Middle frontal gyrus (tissue), 1 donor: ENCODE measurements around the gene MPPED2.

Experiments
- DNase-seq: peaks from one replicate; pipeline ENCODE4 v3.0.0-alpha.2; 2015; ENCODE audit warnings: low spot score; ENCODE audit errors: extremely low spot score

The MPPED2 gene

DNA sequence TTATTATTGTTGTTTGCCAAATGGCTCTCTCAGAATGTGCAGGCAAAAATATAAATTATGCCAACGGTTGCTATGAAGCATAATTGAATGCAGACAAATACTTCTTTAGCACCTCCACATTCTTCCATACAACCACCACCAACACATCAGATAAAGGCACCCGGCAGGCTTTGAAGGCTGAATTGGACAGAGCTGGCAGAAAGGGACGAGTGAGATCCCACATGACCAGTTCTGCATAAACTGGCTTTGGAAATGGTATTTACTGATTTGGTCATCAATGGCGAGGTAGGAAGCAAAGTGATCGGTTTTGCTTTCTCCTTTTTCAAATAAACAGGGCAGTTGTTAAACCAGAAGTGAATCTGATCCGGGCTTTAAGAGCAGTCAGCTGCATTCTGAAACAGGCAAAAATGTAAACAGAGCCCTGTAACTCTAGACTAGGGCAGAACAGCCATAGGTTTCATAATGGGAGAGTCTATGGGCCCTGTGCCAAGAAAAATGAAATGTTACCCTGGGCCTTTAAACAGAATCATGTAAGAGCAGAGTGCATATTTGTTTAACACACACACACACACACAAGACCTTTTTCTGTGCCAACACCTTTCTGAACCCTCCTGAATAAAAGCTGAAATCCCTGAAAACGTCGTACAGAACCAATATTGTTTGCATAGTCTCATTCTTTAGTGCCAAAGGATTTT, 97.7 kb downstream of the MPPED2 start:
- no peak for DNase-seq

DNA sequence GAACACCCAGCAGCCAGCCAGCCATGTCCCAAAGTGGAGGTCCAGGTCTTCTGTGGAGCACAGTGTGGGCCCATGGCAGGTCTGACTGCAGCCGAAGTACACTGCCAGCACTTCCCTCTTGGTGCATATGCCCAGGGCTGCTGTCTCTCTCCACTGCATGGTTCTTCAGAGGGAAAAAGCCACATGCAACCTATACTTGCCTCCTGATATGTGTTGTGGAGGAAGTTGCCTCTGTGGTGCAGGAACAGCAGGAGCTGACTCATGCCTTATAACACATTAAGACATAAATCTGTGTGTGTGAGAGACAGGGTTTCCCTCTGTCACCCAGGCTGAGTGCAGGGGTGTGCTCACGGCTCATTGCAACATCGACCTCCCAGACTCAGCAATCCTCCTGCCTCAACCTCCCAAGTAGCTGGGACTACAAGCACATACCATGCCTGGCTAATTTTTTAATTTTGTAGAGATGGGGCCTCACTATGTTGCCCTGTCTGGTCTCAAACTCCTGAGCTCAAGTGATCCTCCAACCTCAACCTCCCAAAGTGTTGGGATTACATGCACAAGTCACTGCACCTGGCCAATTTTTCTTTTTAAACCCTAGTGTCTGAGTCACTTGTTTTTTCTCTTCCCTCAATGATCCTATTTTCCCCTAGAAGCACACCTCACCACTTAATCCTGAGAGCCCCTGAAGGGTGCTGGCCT, 98.8 kb downstream of the MPPED2 start:
- DNase-seq: no peak

DNA sequence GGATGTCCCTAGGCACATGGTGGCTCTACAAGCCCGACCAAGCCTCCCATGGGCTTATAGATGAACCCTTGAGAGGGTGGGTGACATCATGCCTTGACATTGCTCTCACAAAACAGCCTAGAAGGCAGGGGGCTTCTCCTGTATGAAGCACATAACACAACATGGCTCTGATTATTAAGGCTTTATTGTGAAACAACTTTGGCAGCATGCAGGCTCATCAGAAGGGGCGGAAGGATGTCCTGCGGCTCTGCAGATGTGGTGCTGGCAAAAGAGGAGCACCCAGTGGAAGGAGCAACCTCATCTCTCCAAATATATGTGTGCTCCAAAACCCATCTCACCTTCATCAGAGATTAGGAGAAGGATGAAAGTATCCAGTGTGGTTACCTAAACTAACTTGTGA, 100.4 kb downstream of the MPPED2 start:
- no peak for DNase-seq

DNA sequence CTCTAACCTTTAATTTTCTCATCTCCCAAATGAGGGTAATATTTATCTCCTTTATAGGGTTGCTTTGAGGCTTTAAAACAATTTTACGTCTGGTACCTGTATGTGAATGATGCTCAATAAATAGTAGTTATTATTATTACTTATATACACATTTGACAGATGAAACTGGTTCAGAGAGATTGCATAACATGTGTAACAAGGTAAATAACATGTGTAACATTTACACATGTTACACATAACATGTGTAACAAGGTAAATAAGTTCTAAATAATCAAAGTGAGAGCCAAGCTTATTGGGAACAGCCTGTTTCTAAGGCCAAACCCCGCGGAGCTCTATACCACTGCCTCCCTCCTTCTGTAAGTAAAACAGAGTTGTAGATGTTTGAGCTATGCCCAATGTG, 100.9 kb downstream of the MPPED2 start:
- no peak for DNase-seq

DNA sequence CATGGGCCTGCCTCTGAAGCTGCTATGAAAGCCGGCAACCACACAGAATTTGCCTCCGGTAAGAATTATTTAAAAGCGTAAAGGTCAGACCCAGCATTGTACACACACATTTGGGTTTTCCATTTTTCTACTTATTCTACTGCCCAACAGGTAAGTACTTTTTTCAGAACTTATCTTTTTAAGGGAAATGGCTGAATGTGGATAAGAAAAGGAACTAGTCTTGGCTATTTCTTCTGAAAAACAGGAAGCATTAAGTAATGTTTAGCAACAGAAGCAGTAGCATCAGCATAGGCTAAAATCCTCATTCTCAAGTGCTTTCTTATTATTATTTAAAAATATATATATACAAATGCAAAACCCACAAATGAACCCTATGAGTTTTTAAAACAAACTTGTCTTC, 103.1 kb downstream of the MPPED2 start:
- no peak for DNase-seq

DNA sequence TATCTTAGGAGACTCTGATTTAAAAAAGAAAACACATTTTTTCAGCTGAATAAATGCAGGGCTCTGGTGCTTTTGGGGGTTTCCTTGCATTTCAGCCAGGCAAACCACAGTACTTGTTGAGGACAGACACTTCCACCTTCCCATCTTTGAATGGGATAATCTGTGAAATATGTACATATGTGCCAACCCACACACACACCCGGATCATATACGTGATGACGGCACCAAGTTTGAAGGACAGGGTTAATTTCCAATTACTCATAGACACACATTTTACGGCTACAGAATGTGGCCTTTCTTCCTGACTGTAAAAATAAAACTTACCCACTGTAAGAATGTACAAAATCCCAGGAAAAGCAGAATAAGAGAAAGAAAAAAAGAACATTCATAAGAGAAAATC, 104.4 kb downstream of the MPPED2 start:
- DNase-seq: no peak

DNA sequence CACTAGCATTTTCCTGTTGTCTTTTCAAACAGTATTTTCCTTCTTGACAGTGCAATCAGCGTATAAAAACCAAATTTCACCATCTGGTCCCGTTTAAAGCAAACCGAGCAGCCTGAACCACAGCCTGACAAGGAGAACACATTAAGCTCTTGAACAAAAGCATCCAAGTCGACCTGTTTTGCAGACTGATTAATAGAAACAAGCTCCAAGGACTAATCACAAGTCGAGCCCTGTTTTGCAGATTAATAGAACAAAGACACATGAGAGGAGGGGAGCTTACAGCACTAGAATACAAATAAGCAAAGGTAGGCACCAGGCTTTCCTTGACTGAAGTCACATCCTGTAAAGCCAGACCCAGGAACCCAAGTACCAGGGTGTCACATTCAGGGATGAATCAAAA, 104.8 kb downstream of the MPPED2 start:
- DNase-seq: no peak

DNA sequence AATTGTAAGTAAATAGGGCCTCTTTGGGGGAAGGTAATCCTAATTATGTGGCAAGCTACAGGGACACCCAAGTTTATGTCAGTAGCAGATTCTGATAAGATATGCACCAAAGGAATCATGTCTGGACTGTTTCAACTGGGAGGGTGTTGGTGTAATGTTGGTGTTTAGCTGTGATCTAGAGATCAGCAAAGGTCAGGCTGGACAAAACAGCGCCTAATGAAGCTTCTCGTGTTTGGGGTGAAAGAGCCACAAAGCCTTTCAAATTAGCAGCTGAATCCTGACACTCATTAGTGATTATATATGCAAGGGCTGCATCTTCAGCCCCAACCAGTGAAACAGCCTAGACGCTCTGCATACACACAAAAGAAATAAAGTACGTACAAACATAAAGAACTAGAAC, 106.3 kb downstream of the MPPED2 start:
- DNase-seq: no peak

DNA sequence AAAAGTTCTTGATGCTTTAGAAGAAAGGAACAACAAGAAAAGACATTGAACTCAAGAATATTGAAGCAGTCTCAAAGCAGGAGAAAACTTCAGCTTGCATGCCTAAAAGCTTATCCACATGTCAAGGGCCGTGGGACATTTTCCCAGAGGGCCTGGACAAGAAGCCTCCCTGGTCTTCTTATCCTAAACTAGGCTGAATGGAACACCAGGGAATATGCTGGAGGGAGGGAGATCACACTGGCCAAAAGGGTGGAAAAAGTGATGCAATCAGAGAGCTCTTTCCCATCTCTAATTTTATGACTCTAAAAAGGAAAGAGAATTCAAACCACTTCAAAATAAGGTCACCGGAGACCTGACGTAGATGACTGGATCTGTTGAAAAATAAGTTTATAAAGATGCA, 107.2 kb downstream of the MPPED2 start:
- DNase-seq: no peak

DNA sequence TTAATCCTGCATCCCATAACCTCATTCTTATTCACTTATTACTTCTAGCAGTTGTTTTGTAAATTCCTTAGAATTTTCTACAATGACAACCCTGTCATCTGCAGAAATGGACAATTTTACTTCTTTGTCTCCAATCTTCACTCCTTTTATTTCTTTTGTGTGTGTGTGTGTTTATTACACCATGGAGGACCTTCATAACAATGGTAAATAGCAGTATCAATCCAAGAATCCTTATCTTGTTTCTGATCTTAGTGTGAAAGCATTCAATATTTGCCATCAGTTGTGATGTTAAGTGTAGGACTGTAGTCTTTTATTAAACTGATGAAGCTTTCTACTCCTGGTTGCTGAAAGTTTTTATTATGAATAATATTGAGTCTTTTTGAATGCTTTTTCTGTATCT, 109.1 kb downstream of the MPPED2 start:
- no peak for DNase-seq

DNA sequence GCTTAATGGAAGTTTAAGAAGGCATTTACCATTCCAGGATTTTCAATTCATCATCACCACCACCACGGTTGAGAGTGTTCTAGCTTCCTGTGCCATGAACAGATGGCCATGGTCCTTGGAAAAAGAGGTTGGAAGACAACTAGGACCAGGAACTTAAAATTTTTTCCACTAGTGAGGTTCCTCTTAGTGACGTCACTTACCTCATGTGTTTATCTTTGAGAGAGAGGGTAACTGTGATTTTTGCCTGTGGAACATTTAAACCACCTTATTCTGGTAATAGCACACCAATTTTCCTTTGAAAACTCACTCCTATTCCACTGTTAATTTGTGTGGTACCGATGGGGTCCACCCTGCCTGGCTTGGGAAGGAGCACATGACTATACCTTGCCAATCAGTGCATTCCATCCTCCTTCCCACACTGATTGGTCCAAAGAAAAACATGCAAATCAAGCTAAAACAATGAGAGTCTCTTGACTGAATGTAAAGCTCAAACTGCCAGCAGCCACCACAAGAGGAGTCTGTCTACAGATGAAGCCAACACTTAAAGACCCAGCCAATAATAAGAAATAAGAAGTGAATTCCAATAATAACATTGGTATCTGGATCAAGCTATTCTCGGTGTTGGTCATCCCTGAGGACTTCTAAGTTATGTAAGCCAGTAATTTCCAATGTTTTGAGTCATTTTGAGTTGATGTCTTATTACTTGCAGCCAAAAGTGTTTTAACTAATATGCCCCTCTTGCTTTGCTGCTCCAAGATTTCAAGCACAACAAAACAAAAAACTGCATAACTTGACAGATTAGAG, 111.8 kb downstream of the MPPED2 start:
- no peak for DNase-seq

DNA sequence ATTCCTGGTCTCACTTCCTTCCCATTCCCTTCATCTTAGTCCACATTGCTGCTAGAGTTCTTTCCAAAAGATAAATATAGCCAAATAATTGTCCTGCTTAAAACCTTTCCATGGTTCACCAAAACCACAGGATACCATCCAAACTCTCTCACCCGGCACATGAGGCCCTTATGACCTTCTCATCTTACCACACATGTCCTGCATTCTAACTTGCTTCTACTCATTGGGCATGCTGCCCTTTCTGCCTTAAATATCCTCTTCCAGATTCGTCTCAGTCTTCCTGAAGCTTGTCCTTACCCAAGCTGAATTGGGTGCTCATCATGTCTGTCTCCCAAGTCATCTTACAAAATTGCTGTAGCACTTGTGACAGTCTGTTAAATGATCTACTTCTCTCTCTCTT, 114.9 kb downstream of the MPPED2 start:
- DNase-seq: no peak

DNA sequence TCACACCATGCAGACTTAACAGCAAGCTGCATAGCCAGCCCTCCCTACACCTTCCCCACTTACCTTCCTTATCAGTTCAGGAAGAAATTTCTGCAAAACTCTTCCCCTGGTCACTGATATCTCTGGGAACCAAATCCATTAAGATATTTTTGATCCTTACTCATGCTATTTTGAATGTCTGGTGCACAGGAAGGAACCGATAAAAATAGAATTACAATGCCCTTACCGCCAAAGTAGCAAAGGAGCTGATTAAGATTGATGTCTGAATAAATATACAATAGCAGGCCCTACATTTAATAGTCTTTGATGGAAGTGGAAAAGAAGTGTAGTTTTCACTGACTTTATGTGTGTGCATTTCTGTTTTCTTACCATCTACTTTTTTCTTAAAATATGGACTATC, 117.3 kb downstream of the MPPED2 start:
- DNase-seq: no peak

DNA sequence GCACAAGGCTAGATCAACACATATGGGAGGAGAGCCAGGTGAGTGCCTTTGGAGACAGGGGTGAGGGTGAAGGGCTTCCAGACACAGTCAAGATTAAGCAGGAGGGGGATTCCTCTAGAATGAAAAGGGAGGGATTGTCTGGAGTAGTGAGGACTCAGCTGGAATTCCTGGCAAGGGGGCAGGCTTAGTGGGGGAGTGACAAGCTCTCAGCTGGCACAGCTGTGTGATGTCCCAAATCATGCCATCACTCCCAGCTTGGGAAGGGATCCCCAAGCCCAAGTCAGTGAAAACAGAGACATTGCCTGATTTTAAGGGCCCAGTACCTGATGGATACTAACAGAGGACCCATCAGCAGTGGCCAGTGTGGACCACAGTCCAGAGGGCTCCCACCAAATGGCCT, 119.0 kb downstream of the MPPED2 start:
- no peak for DNase-seq

DNA sequence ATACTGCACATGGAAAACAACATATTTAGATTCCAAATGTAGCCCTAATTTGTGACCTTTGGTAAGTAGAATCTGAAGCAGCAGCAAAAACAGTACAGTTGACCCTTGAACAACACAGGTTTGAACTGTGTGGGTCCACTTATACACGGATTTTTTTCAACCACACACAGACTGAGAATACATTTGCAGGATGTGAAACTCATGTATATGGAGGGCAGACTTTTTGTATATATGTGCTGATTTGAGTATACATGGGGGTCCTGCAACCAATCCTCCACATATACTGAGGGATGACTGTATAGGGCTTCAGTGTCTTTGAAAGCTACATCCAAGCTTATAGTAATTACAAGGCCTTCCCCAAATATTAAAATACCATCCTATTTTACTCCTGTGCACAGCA, 120.5 kb downstream of the MPPED2 start:
- no peak for DNase-seq

DNA sequence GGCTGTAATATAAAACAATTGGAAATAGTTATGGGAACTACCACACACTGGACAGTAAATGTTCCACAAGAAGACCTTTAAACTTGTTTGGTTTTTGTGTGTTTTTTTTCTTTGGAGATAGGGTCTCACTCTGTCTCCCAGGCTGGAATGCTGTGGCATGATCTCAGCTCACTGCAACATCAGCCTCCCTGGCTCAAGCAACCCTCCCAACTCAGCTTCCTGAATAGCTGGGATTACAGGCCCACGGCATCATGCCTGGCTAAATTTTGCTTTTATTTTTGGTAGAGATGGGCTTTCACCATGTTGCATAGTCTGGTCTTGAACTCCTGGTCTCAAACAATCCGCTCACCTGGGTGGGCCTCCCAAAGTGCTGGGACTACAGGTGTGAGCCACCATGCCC, 121.0 kb downstream of the MPPED2 start:
- no peak for DNase-seq

DNA sequence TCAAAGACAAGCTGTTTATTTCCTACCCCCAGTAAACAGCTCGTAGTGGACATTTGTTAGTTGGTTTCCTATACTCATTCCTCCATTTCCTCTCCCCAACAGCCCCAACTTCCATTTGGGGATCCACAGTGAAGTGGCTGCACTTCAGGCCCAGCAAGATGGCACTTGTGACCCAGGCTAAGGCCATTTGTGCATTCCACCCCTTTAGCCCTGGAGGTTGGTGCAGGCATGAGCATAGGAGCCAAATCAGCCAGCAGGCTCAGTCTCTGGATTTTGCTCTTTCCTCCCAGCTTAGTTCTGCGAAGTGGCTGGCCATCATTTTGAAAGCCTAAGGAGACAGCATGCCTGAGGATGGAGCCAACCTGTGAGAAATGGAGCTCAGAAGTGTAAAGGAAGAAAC, 122.9 kb downstream of the MPPED2 start:
- no peak for DNase-seq

DNA sequence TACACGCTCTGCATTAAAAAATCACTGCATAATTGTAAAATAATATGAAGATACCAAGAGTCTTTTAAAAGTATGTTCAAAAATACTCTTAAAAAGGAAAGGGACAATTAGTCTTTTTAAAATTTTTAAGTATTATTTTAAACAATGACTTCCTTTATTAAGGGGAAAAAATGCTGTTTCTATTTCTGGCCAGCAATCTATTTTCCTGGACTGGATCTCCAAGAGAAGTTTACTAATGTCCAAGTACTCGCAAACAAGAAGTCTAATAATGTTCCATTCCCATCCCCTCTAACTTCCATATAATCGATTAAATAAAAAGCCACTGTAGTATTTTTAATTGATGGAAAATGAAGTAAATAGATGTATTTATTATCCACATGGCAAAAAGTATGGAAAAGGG, 123.7 kb downstream of the MPPED2 start:
- DNase-seq: no peak

DNA sequence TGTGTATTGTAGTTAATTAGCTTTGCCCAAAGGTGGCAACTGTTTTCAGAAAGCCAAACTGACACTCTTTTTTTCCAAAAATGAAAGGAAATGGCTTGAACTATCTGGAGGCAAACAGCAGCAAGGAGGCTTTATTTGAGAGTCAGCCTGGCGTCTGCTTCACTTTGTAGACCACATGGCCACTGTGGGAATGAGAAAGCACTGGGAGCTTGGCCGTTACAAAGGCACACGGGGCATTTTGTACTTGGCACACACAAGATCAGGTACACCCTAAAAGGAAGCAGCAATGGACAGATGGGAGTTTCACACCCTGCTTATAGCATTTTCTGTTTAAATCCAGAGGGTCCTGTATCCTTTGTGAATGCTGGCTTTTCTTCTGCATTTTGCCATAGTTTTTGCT, 126.3 kb downstream of the MPPED2 start:
- no peak for DNase-seq

DNA sequence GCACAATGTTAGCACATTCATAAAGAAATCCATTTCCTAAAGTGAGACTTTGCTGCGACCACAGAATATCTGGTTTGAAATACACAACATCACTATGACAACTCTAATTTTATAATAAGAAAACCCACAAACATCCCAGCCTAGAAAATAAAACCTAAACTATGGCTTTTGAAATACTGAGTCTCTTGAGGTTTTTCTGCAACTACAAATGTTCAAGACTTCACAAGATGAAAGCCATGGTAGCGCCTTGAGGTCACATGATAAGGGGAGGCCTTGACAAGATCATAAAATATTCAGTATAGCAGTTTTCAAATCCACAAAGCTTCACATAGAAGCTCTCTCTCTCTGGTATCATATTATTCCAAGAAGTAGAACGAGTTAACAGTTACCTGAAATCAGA, 126.8 kb downstream of the MPPED2 start:
- no peak for DNase-seq

DNA sequence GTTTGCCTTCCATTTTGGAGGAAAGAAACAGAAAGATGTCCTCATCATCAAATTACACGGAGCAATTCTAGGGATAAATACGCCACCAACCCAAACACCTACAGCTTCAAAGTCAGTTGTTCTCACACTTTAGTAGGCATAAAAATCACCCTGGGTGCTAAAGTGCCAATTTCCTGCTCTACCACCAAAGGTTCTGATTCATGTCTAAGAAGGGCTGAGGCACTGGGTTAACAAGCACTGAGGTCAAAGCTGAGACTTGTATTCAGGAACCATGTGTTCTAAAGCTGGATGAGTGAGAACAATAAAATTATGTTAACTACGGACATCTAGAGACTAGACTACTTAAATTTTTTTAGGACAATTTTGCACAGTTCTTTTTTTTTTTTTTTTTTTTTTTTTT, 127.6 kb downstream of the MPPED2 start:
- DNase-seq: no peak

DNA sequence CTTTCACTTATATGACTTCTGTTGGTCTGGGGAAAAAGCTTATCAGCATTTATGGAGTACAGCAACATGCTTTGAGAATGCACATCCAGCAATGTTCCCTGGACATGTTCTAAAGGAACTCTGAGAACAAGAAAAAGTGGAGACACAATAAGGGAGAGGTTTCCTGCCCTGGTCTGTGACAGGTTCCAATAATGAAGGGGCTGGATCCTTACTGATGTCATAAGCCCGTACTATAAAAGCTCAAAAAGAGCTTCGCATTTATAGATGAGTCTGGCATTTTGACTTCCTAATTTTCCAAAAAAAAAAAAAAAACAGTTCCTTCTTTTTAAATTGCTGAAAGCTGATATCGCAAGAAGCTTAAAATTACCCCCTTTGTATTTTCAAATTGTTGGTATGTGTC, 129.1 kb downstream of the MPPED2 start:
- no peak for DNase-seq

DNA sequence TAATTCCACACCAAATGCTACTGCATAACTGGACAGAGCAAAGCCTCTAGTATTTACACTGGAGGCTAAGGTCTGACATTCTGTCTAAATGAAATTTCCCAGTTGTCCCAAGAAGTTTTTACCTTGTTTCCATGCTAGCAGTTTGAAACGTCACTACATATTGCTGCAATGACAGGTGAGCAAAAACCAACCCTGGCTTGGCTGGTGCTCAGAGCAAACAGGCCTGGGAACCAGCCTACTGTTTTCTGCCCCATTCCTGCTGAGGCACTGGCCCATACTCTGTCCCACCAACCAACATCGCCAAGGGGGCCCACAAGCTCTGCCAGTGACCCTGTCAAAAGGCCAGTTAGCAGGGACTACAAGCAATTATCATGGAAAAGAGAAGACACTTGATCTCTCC, 131.1 kb downstream of the MPPED2 start:
- no peak for DNase-seq
